ENCODE results near the gene MAG.

The MAG gene

DNA sequence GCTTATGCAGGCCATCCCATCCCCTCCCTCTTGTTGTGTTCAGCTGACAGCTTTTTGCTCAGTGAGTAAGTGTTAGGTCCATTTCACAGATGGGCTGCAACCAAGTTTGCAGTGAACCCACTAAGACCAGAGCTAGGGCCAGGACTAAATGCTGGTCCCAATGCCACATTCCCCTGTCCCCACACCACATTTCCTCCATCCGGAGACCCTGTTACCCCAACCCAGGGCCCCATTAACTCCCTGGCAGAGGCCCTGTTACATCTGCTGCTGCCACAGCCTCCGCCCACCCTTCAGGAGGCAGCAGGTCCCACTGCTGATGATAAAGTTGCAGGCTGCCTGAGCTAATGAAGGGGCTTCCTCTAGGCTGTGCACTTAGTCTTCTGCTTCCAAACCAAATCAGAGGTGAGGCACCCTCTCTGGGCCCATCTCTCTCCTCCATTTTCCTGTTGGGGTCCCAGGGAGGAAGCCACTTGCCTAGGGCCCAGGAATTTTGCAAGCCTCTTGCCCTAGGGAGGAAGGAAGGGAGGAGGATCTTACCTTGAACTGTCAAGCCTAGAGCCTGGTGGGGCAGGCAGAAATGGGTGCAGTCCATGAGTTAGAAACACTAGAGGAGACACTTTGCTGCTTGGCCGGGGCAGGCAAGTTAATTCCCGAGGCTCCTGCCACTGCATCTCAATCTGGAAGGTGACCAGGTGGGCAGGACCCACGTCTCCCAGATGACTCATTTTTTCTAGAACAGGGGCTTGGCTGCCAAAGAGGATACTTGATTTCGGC lies 26.6 kb upstream of the MAG start:
- no peak for DNase-seq (ENCODE audit: low spot score)

DNA sequence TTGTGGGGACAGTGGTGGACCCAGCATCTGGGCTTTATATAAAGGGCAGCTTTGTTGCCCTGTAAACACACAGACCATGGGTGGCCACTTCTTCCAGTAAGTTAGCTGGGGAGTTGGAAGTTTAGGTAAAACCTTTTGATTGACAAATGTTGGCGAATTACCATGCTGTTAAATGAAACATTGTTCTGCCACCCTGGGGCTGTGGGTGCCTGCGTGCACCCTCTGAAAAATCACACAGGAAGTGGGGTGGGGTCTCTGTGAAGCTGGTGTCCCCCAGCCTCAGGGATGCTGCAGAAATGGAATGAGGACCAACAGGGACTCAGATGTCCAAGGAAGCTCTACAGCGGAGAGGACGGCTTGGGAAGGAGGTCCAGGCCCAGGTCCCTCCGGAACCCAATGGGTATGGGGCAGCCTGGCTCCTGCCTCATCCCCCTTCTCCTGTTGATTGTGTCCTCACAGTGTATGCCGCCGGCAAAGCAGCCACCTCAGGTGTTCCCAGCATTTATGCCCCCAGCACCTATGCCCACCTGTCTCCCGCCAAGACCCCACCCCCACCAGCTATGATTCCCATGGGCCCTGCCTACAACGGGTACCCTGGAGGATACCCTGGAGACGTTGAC lies 26.0 kb upstream of the MAG start:
- no peak for DNase-seq (ENCODE audit: low spot score)

DNA sequence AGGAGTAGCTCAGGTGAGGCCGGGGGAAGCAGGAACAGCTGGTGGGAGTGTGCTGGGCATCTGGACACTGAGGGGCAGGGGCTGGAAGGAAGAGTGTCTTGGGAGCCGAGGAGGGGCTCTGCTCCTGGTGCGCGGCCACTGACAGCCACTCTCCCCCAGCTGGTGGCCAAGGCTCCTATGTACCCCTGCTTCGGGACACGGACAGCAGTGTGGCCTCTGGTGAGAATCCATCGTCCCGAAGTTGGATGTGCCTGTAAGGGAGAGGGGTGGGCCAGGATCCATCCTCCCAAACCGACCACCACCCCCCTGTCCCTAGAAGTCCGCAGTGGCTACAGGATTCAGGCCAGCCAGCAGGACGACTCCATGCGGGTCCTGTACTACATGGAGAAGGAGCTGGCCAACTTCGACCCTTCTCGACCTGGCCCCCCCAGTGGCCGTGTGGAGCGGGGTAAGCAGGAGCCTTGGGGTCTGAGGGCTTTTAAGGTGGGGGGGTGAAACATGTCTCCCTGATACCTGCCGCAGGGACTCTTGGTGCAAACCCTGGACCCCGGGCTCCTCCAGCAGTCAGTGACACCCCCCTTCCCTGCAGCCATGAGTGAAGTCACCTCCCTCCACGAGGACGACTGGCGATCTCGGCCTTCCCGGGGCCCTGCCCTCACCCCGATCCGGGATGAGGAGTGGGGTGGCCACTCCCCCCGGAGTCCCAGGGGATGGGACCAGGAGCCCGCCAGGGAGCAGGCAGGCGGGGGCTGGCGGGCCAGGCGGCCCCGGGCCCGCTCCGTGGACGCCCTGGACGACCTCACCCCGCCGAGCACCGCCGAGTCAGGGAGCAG lies 25.2 kb upstream of the MAG start:
- no peak for DNase-seq (ENCODE audit: low spot score)

DNA sequence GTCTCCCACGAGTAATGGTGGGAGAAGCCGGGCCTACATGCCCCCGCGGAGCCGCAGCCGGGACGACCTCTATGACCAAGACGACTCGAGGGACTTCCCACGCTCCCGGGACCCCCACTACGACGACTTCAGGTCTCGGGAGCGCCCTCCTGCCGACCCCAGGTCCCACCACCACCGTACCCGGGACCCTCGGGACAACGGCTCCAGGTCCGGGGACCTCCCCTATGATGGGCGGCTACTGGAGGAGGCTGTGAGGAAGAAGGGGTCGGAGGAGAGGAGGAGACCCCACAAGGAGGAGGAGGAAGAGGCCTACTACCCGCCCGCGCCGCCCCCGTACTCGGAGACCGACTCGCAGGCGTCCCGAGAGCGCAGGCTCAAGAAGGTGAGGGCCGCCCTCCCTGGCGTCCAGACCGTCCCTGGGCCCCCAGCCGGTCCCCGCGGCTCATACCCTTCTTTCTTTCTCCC lies 24.6 kb upstream of the MAG start:
- peak; percentile 57 for DNase-seq (ENCODE audit: low spot score)

DNA sequence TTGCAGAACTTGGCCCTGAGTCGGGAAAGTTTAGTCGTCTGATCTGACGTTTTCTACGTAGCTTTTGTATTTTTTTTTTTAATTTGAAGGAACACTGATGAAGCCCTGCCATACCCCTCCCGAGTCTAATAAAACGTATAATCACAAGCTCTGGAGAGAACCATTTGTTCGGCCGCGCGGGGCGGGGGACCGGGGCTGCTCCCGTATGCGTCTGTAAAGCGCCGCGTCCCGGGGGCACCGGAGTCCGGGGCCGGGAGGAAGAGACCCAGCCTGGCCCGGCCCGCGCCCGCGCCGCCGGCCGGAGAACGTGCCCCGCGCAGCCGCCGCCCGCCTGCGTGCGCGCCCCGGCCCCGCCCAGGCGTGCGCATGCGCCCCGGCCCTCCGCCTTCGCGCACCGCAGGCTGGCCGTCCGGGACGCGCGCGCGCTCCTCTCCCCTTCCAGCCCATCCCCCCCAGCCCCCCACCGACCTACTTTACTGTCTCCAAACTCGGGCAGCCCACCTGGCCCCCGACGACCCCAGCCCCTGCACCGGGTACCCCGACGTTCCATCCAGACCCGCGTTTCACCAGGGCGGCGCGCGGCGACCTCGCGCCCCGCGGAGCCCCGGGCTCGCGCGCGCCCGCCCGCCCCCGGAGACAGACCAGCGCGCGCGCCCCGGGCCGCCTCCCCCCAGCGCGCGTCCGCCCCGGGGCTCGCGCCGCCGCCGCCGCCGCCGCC lies 24.0 kb upstream of the MAG start:
- DNase-seq (ENCODE audit: low spot score): peak; percentile 71

DNA sequence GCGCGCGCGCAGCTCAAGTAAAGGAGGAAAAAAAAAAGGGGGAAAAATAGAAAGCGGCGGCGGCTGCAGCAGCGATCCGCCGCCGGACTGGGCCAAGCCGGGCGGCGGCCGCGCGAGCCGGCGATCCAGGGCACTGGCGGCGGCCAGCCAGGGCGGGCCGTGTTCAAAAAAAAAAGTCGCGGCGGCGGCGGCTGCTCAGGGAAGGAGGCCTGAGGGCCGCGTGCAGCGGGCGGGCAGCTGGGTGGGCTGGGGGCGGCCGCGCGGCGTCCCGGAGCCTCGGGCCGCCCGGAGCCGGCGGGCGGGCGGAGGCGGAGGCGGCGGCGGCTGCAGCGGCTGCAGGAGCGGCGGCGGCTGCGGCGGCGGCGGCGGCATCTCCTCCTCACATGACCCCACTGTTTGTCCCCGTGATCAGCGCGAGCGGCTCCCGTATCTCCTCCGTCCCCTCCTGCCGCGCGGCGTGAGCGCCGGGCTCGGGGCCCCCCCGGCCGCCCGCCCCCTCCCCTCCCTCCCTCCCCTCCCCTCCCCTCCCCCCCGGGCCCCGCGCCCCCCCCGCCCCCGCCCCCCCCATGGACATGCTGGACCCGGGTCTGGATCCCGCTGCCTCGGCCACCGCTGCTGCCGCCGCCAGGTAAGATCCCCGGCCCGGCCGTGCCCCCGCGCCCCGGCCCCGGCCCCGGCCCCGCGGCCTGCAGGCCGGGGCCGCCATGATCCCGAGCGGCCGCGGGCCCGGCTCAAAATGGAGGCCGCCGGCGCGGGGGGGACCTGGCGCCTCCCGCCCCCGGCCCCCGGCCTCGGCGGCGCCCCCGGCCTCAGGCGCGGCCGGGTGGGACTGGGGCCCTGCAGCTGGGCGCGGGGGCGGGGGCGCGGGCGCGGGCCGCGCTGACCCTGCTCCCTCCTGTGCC lies 23.2 kb upstream of the MAG start, which contains the start of gene USF2:
Gene USF2 (plus strand): TSS at position 427 of the 902 bp plus-strand sequence. CDS start 140 bp downstream, at position 567.
- DNase-seq (ENCODE audit: low spot score): peak; percentile 75

DNA sequence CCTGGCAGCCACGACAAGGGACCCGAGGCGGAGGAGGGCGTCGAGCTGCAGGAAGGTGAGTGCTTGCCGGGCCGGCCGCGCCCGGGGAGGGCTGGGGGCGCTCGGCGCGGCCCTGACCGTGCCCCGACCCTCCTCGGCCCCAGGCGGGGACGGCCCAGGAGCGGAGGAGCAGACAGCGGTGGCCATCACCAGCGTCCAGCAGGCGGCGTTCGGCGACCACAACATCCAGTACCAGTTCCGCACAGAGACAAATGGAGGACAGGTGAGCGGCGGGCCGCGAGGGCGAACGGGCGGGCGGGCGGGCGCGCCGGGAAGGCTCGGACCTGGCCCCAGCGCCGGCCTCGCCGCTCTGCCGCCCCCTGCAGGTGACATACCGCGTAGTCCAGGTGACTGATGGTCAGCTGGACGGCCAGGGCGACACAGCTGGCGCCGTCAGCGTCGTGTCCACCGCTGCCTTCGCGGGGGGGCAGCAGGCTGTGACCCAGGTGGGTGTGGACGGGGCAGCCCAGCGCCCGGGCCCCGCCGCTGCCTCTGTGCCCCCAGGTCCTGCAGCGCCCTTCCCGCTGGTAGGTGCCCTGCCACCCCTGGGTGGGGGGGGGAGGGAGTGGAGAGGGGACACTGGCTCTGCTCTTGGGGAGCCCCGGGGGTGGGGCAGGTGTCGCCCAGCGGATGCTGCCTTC lies 22.4 kb upstream of the MAG start:
- DNase-seq (ENCODE audit: low spot score): peak; percentile 74

DNA sequence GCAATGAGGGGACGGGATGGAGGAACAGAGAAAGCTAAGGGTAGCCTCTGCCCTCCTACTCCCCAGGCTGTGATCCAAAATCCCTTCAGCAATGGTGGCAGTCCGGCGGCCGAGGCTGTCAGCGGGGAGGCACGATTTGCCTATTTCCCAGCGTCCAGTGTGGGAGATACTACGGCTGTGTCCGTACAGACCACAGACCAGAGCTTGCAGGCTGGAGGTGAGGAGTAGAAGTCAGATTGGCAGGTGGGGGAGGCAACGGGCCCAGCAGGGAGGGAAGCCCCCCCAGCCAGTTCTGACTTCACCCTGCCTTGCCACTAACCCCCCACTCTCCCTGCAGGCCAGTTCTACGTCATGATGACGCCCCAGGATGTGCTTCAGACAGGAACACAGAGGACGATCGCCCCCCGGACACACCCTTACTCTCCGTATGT lies 21.6 kb upstream of the MAG start:
- no peak for DNase-seq (ENCODE audit: low spot score)

DNA sequence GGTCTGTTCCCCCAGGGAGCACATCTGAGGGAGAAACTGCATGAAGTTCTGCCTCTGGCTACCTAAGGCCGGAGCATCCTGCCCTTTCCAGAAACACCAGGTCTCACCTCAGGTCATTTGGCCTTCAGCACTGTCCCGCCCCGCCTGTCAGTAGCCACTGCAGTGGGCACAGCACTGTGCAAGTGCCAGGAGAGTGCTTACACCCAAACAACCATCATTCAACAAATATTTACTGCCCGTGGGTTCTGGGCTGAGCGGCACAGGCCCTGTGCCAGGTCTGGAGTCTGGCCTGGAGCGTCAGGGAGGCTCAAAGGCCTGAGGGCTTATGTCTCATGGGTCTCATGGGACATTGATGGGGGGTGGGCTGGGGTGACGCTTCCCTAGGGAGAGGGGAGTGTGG lies 20.4 kb upstream of the MAG start:
- DNase-seq (ENCODE audit: low spot score): no peak

DNA sequence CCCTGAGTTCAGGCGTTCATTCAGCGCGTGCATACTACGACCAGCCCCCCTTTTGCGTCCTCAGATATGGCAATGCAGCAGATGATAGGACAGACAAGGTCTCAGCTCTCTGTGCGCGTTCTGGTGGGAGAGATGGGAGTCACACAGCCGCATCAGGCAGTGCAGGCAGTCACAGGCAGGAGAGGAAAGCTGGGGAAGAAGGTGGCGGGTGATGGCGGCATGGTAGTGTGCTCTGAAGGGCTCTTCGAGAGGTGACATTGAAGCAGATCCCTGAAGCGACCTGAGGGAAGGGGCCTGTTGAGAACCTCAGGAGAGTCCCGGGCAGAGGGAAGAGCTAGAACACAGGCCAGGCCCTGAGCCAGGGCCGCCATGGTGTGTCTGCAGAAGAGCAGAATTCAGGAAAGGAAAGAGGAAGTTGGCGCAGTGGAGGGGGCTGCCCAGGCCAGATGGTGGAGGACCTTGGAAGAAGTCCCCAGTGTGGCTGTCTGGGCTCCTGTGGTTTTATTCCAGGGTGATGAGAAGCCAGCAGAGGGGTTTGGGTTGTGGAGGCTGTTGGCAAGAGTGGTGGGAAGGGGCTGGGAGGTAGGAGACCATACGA lies 19.7 kb upstream of the MAG start:
- no peak for DNase-seq (ENCODE audit: low spot score)

DNA sequence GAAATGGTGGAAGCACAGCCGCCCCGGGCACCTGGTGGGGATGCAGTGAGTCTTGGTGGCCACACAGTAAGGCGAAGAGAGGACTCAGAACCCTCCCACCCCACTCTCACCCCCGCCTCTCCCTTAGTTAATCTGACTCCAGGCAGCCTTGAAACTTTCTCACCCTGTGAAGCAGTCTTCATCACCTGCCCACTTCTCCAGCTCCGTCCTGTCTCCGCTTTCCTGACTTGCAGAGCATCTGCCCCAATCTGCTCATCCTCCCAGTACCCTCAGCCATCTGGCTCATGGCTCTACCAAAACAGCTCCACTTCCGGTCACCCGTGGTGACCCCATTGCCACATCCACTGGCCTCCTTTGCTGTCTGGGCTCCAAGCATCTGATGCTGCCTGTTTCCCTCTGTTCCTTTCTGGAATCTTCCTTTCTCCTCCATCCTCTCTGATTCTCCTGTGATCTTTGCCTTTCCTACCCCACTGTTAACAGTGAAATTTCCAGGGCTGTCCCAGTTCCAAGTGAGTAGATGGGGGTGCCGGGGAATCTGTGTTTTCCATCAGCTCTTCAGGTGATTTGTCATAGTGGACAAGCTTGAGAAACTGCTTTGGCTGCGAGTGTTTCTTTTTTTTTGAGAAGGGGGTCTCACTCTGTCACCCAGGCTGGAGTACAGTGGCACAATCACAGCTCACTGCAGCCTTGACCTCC lies 18.9 kb upstream of the MAG start:
- no peak for DNase-seq (ENCODE audit: low spot score)

DNA sequence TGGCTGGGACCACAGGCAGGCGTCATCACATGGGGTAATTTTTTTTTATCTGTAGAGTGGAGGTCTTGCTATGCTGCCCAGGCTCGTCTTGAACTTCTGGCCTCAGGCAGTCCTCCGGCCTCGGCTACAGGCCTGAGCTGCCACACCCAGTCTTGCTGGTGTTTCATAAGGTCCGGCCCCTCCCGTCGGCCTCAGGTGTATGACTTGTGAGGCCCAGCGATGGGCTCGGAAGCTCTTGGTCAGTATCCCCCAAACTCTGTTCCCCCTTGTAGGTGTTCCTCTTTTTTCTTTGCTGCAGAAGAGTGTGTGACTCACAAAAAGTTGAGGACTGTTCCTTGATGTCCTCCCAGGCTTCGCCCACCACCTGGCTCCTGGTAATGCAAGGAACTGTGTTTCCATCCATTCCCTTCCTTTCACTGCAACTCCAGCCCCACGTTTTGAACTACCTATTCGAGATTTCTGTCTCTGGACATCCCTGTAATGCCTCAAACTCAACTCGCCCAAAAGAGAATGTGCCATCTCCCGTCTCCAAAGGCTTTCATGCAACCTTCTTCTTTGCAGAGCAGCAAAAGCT lies 18.2 kb upstream of the MAG start:
- no peak for DNase-seq (ENCODE audit: low spot score)

DNA sequence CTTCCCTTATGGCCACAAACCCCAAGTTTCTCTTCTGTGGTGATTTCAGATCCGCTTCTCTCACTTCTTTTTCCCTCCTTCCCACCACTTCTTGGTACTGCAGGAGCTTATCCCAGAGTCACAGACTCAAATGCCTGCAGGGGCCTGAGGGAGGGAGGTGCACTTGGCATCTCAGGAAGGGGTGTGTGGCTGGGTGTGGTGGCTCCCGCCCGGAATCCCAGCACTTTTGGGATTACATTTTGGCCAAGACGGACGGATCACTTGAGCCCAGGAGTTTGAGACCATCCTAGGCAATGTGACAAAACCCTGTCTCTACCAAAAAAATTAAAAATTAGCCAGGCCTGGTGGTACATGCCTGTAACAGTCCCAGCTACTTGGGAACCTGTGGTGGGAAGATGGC lies 17.6 kb upstream of the MAG start:
- DNase-seq (ENCODE audit: low spot score): no peak

DNA sequence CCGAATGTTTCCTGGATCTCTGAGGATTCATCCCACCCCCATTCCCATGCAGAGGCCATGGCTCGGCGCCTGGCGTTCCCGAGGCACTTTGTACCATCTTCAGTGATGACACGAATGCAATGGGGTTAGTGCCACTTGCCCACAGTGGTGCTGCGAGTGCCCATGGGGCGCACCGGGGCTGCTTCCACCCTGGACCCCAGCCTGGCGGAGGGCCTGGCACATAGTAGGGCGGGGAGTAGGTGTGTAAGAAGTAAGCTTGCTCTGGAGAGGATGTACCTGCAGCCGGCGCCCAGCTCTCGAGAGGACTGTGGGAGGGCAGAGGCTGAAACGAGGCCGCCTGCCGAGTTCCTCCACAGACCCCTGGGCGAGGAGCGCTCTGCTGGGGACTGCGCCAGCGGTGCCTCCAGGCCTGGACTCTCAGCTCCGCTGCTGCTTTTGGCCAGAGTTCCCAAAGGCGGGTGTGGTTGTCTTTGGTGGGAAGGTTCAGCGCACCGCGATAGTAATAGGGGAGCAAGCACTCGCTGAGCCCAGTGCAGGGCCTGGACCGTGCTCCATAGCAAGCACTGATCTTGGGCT lies 15.2 kb upstream of the MAG start:
- no peak for DNase-seq (ENCODE audit: low spot score)

DNA sequence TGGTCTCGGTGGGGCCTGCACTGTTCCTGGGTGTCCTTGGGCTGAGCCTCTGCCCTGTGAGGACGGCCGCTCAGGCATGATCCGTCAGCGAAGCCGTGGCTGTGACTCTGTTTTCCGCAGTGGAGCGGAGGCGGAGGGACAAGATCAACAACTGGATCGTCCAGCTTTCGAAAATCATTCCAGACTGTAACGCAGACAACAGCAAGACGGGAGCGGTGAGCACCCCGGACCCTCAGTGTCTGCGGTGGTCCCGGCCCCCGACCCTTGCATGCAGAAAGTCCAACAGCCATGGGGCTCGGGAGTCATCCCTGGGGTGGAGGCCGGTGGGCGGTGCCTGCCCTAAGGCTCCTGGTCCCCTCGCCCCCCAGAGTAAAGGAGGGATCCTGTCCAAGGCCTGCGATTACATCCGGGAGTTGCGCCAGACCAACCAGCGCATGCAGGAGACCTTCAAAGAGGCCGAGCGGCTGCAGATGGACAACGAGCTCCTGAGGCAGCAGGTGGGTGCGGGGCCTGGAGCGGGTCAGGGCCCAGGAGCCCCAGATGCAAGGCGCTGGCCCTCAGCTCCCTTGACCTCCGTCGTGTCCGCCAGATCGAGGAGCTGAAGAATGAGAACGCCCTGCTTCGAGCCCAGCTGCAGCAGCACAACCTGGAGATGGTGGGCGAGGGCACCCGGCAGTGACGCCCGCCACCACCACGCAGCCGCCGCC lies 13.2 kb upstream of the MAG start:
- DNase-seq (ENCODE audit: low spot score): no peak

DNA sequence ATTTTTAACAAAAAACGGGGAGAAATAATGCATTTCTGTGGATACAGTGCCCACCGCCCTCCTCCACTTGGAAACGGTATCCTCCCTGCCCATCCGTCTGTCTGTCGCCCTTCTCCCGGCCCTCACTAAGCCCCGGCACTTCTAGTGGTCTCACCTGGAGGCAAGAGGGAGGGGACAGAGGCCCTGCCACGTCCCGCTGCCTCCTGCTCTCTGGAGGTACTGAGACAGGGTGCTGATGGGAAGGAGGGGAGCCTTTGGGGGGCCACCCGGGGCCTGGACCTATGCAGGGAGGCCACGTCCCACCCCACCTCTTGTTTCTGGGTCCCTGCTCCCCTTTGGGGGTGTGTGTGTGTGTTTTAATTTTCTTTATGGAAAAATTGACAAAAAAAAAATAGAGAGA lies 12.6 kb upstream of the MAG start:
- DNase-seq (ENCODE audit: low spot score): no peak

DNA sequence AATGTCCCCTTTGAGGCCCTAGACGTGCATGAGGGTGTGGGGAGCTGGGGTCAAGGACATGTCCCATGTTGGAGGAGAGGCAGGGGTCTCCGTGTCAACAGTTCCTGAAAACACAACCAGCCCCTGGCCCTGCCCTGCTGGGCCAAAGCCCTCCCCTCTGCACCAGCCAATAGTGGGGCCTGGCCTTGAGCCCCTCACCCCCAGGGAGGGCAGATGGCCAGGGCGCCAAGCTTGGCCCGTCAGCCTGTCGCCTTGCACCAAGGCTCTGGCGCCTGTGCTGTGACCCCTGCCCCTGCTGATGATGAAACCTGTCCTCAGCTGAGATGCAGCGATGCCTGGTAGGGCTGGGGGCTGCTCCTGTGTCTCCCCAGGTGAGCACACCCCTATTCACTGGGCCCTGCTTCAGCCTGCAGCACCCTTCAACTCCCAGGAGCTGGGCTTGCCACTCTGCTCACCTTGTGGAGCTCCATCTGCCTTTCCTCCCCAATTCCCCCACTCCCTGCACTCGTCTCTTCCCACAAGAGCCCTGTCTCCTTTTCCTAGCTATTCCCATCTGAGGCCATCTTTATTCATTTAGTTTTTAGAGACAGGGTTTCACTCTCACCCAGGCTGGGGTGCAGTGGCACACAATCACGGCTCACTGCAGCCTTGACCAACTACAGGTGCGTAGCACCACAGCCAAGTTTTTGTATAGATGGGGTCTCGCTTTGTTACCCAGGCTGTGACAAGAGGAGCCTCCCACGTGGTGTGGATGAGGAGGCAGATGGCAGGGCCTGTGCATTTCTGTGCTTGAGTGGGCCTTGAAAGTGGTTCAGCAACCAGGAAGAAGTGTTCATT lies 11.8 kb upstream of the MAG start:
- DNase-seq (ENCODE audit: low spot score): peak; percentile 60

All from NAMALWA (cell line).